ENCODE measurements around the gene GOLGA5.
"Not testable (repeated sequence)": the region's sequence is repeated elsewhere in the genome, so short reads cannot be mapped to it uniquely, and the experiment has no call there.

GOLGA5 gene, protein sequence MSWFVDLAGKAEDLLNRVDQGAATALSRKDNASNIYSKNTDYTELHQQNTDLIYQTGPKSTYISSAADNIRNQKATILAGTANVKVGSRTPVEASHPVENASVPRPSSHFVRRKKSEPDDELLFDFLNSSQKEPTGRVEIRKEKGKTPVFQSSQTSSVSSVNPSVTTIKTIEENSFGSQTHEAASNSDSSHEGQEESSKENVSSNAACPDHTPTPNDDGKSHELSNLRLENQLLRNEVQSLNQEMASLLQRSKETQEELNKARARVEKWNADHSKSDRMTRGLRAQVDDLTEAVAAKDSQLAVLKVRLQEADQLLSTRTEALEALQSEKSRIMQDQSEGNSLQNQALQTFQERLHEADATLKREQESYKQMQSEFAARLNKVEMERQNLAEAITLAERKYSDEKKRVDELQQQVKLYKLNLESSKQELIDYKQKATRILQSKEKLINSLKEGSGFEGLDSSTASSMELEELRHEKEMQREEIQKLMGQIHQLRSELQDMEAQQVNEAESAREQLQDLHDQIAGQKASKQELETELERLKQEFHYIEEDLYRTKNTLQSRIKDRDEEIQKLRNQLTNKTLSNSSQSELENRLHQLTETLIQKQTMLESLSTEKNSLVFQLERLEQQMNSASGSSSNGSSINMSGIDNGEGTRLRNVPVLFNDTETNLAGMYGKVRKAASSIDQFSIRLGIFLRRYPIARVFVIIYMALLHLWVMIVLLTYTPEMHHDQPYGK

DNA sequence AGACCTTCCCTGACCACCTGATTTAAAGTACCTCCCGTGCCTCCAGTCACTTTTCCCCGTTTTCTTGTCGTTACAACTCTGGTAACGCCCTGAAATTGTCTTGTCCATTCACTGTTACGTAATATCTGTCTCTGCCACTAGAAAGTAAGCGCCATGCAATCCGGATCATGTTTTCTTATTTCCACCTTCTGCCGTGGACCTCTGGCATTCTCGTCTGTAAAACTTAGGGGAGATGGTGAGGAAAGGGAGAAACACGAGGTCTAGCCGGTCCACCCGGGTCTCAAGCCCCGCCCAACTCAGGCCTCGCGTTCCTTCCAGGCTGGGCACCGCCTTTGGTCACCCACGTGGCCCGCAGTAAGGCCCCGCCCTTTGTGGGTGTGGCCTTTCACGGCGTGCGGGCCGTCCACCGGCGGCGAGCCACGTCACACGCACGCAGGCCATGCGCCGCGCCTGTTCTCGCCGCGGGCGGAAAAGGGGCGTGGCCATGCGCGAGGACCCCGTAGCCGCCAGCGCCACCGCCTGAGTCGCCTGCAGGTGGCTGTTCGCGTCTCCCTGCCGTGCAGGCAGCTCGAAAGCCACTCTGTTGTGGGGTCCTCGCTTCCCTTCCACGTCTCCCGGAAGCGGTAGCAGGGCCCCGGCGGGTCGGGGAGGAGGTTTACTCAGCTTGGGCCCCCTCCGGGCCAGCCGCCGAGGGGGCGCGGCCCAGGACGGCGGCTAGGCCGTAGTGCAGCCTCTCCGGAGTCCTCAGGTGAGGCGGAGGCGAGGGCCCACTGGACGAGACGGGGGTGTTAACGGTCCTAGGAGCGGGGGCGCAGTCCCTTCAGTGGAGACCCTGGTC lies at the start of gene GOLGA5:
GOLGA5 (plus strand) TSS at position 597 of the 838 bp plus-strand sequence. CDS start 3,133 bp downstream, outside the sequence.
- peak; percentile 98 for DNase-seq (ENCODE audit: low read depth)

DNA sequence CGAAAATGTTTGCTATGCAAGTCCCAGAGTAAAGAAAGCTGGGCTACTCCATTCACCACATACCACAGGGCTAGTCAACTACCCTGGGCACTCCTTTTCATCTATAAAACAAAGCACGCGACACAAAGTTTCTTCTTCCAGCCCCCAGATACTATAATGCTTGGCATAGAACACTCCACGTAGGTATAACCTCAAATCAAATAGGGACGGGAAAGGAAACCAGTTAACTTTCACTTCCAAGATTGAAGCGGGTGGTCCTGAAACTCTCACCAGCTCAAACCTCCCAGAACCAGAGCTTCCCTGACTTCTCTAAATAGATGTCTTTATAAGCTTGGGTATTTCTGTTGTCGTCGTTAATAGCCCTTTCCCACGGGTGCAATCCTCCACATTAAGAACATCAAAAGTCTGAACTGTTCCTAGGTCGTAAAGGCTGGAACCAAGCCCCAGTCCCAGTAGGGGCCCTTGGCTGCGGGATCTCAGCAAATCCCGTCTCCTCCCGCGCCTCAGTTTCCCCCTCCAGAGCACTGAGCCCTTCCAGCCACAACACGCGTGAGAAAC lies 46.3 kb upstream of the GOLGA5 start:
- no peak for DNase-seq (ENCODE audit: low read depth)

DNA sequence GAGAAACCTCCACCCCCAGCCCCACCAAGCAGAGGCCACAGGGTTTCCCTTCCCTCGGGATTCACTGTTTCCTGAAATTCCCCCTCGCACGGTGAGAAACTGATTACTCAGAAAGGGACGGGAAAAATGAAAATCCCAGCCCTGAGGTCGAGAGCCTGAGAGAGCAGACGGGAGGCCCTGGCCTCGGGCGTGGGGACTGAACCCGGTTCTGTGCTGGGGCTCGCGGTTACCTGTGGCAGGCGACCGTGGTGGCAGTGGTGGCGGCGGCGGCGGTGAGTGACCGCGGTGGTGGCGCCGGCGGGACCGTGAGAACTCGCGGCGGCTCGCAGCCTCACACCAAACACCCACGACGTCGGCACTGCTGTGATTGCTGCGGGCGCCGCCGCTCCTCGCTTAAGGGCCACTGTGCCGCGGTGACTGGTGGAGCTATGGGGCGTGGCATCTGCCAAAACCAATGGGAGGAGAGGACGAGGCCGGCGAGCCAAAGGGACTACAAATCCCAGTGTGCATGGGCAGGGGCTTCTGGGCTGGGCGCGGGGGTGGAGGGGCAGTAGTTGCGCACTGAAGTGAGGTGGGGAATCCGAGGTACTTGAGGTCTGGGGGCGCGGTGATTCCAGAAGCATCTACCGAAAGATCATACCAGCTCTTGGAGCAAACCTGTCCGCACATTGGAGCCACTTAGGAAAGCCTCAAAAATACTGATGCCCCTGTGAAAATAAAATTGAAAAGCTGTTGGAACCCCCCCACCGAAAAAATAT lies 45.7 kb upstream of the GOLGA5 start, which contains the start of gene LGMN:
LGMN (minus strand) TSS at position 369 of the 758 bp plus-strand sequence. CDS start 15,841 bp downstream, outside the sequence.
- peak; percentile 63 for DNase-seq (ENCODE audit: low read depth)

DNA sequence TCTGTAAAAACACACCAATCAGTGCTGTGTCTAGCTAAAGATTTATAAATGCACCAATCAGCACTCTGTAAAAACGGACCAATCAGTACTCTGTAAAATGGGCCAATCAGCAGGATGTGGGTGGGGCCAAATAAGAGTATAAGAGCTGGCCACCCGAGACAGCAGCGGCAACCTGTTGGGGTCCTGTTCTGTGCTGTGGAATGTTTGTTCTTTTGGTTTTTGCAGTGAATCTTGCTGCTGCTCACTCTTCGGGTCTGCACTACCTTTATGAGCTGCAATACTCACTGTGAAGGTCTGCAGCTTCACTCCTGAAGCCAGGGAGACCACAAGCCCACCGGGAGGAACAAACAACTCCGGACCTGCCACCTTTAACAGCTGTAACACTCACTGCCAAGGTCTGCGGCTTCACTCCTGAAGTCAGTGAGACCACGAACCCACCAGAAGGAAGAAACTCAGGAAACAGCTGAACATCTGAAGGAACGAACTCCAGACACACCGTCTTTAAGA lies 43.8 kb upstream of the GOLGA5 start:
- peak; percentile 5 for DNase-seq (ENCODE audit: low read depth)

DNA sequence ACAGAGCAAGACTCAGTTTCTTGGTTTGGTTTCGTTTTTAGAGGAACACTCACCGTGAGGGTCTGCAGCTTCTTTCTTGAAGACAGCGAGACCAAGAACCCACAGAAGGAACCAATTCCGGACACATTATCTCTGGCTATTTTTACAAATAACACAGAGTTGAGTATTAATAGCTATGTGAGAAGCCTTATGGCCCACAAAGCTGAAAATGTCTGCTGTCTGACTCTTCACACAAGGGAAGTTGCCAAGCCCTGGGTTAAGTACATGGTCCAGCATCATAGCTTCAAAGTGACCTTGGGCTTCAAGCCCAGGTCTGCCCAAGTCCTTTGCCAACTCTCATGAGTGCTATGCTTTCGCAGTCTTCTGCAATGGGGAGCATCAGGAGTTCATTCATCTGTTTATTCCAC lies 43.1 kb upstream of the GOLGA5 start:
- DNase-seq (ENCODE audit: low read depth), result no peak

DNA sequence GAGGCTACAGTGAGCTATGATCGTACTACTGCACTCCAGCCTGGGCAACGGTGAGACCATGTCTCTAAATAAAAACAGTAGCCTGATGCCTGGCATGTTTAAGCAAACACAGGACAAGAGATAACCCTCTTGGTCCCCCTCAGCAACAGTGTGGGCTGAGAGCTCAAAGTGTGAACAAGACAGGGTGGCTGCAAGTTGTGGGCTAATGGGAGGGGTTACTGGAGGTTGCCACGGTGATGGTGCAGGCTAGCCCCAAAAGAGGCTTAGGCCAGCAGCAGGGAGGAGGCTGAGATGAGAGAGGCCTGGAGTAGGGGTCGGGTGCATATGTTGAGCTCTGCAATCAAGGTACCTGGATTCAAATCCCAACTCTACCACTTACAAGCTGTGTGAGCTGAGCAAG lies 42.3 kb upstream of the GOLGA5 start:
- DNase-seq (ENCODE audit: low read depth), result no peak

DNA sequence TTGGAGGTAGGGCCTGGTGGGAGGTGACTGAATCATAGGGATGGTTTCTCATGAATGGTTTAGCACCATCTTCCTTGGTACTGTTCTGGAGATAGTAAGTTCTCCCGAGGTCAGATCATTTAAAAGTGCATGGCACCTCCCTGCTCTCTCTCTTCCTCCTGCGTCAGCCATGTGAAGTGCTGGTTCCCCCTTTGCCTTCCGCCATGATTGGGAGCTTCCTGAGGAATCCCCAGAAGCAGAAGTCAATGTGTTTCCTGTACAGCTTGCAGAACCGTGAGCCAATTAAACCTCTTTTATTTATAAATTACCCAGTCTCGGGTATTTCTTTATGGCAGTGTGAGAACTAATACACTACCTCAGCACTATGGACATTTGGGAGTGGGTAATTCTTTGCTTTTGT lies 40.9 kb upstream of the GOLGA5 start:
- no peak for DNase-seq (ENCODE audit: low read depth)

DNA sequence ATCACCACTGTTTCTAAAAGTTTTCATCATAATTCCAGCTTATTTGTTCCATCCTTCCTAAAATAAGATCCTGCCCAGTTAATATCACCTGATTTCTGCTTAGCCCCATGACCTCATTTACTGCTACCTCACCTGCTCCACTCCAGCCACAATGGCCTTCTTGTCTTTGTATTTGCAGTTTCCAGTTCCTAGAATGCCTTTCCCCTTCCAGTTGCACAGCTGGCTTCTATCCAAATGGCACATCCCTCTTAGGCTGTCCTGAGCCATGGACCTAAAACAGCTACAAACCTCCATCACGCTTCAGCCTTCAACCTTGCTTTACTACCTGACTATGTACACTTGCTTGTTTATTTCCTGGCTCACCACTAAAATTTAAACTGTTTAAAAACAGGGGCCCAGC lies 39.1 kb upstream of the GOLGA5 start:
- DNase-seq (ENCODE audit: low read depth), result no peak

DNA sequence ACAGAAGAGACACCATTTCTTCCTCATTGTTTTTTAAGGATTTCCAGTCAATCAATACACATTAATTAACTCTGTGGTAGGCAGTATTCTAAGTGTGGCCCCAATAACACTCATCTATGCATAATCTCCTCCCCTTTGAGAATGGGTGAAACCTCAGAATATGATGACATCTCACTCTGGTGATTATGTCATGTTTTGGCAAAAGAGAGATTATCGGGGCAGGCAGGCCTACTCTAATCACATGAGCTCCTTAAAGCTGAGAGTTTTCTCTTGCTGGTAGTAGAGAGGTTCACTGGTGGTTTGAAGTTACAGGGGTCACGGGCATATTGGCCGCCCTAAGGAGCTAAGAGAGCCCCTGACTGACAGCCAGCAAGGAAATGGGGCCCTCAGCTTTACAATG lies 38.6 kb upstream of the GOLGA5 start:
- DNase-seq (ENCODE audit: low read depth), result no peak

DNA sequence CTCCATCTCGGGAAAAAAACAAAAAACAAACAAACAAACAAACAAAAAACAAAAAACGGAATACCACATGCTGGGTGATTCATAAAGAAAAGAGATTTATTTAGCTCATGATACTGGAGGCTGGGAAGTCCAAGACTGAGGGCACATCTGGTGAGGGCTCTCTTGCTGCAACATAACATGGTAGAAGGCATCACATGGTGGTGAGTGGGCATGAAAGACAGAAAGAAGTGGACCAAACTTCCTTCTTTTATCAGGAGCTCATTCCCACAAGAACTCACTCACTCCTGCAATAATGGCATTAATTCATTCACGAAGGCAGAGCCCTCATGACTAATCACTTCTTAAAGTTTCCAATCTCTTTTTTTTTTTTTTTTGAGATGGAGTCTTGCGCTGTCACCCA lies 37.7 kb upstream of the GOLGA5 start:
- no peak for DNase-seq (ENCODE audit: low read depth)

DNA sequence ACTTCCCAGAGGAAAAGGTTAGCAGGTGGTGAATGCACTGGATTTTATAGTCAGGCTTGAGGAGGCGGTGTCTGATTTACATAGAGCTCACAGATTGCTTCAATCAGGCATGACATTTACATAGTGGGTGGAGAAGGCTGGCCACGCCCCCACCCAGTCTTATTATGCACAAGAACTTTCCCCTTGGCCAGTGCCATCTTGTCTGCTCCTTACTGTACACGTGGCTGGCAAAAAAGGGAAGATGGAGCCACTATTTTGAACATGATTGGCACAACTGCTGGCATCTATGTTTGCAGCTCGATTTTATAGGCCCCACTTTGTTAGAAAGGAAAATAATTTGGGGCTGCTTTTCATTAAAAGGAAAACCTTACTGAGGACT lies 34.8 kb upstream of the GOLGA5 start:
- no peak for DNase-seq (ENCODE audit: low read depth)

DNA sequence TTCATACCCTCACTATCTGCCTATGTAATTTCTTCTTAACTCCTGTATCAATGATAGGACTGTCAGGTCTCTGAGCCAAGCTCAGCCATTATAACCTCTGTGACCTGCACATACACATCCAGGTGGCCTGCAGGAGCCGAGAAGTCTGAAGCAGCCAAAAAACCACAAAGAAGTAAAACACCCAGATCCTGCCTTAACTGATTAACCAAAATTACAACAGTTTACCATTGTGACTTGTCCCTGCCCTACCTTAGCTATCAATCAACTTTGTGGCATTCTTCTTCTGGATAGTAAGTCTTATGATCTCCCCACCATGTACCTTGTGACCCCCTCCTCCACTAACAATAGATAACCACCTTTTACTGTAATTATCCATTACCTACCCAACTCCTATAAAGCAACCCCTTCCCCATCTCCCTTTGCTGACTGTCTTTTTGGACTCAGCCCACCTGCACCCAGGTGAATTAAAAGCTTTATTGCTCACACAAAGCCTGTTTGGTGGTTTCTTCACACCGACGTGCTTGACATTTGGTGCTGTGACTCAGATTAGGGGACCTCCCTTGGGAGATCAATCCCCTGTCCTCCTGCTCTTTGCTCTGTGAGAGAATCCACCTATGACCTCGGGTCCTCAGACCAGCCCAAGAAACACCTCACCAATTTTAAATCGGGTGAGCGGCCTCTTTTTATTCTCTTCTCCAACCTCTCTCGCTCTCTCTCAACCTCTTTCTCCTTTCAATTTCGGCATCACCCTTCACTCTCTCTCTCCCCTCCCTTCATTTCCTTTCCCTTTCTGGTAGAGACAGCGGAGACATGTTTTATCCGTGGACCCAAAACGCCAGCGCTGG lies 34.2 kb upstream of the GOLGA5 start:
- DNase-seq (ENCODE audit: low read depth), result no peak

DNA sequence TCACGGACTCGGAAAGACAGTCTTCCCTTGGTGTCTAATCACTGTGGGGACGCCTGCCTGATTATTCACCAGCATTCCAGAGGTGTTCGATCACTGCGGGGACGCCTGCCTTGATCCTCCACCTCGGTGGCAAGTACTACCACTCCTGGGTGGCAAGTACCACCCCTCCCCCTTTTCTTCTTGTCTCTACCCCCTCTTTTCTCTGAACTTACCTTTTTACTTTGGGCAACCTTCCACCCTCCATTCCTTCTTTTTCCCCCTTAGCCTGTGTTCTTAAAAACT lies 33.6 kb upstream of the GOLGA5 start:
- no peak for DNase-seq (ENCODE audit: low read depth)

DNA sequence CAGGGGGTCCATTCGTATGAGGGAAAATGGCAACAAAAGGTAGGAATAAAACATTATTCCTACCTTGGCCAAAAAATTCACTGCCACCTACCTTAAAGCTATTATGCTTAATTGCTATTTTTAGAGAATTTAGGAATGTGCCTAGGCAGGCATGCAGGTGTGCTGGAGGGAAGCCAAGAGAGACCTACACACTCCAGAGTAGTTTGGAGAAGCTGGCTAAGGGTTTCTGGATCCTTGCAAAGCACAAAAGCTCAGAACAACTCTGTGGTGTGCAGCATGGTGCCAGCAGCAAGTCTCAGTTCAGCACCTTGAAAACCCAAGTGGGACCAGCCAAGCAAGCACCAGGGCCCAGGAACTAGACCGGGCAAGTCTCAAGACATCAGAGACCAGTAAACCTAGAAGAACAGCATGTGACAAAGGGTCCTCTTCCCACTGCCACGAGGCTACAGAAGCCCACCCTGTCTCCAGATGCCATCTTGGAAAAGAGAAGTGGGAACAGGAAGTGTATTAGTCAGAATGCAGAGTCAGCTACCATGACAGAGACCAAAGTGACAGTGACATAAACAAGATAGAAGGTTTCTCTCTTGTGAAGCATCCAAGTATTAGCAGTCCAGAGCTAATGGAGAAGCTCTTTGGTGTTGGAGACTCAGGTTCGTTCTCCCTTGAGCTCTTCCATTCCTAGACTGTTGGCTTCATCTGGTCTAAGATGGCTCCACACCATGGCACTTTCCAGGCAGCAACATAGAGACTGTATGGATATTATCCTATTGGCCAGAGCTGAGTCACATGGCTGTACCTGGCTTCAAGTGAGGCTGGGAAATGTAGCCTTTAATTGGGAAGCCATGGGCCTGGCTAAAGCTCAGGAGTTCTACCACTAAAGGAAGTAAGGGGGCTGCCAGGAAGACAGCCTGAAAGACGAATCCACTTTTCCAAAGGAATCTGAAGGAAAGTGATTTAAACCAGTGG lies 30.2 kb upstream of the GOLGA5 start:
- not testable (repeated sequence) for DNase-seq (ENCODE audit: low read depth)

DNA sequence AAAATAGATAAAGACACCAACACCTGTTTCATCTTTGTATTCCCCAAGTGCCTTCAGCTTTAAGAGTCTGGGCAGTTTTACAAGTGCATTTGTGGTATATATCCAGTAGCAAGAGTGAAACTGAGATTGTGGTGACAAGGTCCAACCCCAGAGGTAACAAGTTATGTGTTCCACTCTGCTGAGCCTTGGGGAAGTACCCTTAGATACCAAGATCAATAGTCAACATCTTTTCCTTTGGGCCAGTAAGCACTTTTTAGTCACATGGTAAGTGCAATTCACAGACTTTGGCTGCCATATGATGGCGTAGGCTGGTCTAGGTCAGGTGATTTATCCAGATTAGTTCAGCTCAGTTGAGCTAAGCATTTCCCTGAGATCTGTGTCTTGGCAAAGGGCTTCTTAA lies 25.9 kb upstream of the GOLGA5 start:
- not testable (repeated sequence) for DNase-seq (ENCODE audit: low read depth)

DNA sequence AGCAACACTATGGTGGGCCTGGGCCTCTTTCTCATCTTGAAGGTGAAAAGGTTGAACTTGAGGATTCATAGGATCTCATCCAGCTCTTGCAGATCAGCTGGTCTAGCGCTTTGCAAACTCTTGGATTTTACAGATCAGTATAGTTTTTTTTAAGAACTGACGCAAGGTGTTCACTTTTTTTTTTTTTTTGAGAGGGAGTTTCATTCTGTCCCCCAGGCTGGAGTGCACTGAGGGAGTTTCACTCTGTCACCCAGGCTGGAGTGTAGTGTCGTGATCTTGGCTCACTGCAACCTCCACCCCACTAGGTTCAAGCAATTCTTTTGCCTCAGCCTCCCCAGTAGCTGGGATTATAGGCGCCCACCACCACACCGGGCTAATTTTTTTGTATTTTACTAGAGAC lies 25.3 kb upstream of the GOLGA5 start:
- DNase-seq (ENCODE audit: low read depth), result no peak

DNA sequence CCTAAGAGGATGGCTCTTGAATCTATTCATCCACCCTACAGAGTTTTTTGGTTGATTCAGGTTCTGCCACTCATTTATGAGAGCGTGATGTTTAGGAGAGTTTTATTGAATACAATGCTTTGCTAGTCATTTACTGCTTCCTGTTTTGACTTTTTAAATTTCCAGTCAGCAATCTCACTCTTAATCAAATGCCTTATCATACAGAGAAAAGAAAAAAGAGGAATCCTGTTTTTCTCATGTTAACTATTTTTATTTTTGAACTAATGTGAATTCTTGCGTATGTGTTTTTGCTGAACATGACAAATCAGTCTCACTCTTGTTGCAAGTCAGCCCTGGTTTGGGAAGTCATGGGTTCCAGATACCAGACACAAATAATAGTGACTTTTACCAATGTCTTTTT lies 23.6 kb upstream of the GOLGA5 start:
- no peak for DNase-seq (ENCODE audit: low read depth)

DNA sequence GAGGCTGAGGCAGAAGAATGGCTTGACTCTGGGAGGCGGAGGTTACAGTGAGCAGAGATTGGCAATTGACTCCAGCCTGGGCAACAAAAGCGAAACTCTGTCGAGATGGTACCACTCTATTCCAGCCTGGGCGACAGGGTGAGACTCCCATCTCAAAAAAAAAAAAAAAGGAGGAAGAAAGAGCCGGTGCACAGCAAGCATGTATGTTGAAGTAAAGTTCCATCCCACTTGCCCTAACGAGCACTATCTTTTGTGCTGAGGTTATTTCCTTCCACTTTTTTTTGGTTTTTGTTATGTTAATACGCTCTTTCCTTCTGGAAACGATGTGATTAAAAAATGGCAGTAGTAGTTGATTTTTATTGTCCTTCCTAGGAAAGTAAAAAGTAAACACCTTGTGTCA lies 19.5 kb upstream of the GOLGA5 start:
- DNase-seq (ENCODE audit: low read depth), result no peak

DNA sequence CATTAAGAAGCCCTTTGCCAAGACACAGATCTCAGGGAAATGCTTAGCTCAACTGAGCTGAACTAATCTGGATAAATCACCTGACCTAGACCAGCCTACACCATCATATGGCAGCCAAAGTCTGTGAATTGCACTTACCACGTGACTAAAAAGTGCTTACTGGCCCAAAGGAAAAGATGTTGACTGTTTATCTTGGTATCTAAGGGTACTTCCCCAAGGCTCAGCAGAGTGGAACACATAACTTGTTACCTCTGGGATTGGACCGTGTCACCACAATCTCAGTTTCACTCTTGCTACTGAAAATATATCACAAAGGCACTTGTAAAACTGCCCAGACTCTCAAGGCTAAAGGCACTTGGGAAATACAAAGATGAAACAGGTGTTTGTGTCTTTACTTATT lies 18.8 kb upstream of the GOLGA5 start:
- not testable (repeated sequence) for DNase-seq (ENCODE audit: low read depth)

Data from activated T-helper 1 cell treated with Interleukin-2 at 50 U/mL for 16 hours (primary cell).